ENCODE measurements around the gene MAP3K7CL. TPM values are rescaled to one million over a fixed set of nuclear protein-coding genes. Genes with fewer than 3 reads are reported as not detected.

Gene MAP3K7CL
- total and polyA plus RNA-seq, 2 experiments from 2014 or later, result 0.12 TPM; not detected in 1

DNA sequence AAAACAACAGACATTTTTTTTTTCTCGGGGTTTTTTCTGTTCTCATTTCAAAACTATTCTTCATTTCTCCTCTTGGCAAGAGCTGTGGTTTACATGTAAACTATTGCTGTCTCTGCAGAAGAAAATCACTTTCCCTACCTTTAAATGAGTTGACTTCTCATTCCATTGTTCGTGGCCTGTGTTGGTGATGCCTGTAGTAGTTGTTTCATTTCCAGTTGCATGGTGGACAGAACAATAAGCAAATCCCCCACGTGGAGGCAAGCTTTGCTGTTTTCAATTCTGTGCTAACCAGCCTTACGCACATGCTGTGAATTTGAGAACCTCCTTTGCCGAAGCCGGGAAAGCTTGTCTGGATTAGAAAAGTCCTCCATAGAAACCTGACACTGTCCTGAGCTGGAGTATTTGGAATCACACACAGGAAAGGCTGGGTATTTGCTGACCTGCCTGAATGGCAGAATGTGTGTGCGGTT is 26.2 kb upstream of the MAP3K7CL start:
- no peaks in the 10 kb centered on the region for H3K9me3 ChIP-seq (ENCODE audit: low read depth)
- H3K4me1 ChIP-seq (ENCODE audit: low read depth), result no peaks in the 10 kb centered on the region
- H3K4me3 ChIP-seq, result no peak overlapping the region
- TF ChIP-seq, protein P1, sequence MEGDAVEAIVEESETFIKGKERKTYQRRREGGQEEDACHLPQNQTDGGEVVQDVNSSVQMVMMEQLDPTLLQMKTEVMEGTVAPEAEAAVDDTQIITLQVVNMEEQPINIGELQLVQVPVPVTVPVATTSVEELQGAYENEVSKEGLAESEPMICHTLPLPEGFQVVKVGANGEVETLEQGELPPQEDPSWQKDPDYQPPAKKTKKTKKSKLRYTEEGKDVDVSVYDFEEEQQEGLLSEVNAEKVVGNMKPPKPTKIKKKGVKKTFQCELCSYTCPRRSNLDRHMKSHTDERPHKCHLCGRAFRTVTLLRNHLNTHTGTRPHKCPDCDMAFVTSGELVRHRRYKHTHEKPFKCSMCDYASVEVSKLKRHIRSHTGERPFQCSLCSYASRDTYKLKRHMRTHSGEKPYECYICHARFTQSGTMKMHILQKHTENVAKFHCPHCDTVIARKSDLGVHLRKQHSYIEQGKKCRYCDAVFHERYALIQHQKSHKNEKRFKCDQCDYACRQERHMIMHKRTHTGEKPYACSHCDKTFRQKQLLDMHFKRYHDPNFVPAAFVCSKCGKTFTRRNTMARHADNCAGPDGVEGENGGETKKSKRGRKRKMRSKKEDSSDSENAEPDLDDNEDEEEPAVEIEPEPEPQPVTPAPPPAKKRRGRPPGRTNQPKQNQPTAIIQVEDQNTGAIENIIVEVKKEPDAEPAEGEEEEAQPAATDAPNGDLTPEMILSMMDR (IDR thresholded peaks at IDR 0.05; ENCODE audit: low read depth, low read length), result no peak
- no peak for DNase-seq (ENCODE audit: low read depth in 1 of 2, low spot score in 1 of 2)
- H3K27ac ChIP-seq, result no peak overlapping the region
- H3K36me3 ChIP-seq, result no peaks in the 10 kb centered on the region
- no peaks in the 10 kb centered on the region for H3K27me3 ChIP-seq

DNA sequence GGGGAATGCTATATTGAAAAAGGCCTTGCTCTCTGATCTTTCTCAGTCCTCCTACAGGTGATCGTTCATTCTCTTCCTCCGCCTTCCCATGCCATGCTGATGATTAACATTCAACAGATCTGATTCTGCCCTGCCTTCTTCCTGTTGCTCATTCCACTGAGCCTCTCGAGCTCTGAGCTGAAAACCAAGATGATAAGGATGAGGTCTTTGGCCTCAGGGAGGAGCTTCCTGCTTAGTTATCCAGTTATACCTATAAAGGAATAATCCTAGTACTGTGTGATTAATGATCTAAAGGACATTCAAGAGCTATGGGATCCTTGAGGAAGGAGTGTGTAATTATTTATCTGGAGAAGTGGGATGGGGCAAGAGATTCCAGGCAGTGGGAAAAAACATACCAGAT is 25.2 kb upstream of the MAP3K7CL start:
- peak in 1 of 2 donors; percentile 44 for DNase-seq (ENCODE audit: low read depth in 1 of 2, low spot score in 1 of 2)
- no peak overlapping the region for H3K4me3 ChIP-seq
- TF ChIP-seq, protein P1 (IDR thresholded peaks at IDR 0.05; ENCODE audit: low read depth, low read length), result no peak
- H3K36me3 ChIP-seq, result no peaks in the 10 kb centered on the region
- H3K9me3 ChIP-seq (ENCODE audit: low read depth), result no peaks in the 10 kb centered on the region
- H3K27ac ChIP-seq, result no peak overlapping the region
- no peaks in the 10 kb centered on the region for H3K4me1 ChIP-seq (ENCODE audit: low read depth)
- no peaks in the 10 kb centered on the region for H3K27me3 ChIP-seq

DNA sequence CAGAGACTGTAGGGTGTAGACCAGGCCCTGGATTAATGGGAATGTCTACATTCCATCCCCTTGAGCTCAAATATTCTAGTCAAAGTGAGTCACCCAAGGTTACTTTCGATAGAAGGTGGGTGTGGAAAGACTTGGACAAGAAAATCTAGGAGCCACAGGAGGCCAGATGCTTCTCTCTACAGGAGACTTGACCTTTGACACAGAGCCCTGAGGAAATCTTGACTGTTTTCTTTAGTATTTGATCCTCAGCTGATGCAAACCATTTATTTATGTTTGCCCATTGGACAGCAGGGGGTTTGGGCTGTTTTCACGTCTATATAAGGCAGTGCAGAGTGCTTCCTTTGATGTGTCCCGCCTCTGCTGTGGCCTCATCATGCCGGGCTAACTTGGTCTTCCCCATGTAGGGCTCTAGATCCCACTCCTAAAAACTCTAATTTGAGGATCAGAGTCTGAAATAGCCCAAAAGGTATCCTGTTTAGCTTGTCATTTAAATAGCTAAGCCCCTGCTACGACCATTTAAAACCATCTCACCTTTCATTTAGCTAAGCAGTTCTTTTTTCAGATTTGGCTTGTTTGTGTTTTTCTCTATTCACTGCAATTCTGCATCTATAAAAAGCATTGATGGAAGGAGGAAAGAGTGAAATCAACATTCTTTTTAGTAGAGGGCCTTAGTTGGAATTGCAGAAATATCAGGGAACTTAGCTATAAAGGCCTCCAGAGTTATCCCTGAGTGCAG is 15.5 kb upstream of the MAP3K7CL start:
- Histone ChIP-seq H3K36me3 (no peaks in the 10 kb centered on the region), H3K4me3 (no peak overlapping the region)

DNA sequence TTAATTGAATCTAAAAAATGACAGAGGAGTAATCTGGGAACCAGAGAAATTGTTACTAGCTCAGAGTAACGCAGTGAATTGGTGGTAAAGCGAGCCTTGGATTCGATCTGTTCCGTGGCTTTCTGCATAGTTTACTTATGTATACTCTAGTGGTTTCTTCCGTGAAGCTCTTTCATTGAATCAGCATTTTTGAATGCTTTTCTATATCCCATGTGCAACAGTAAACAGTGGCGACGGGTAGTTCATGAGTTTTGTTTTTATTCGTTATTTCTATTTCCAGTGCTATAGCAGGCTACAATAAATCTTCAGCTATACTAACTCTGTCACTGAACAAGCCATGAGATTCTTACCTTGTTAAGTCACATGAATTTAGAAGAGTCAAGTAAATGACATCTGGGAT is 14.5 kb upstream of the MAP3K7CL start:
- Histone ChIP-seq H3K27me3 (no peaks in the 10 kb centered on the region), H3K27ac (no peak overlapping the region), H3K4me1 (ENCODE audit: low read depth) (no peaks in the 10 kb centered on the region), H3K36me3 (no peaks in the 10 kb centered on the region), H3K4me3 (no peak overlapping the region), H3K9me3 (ENCODE audit: low read depth) (no peaks in the 10 kb centered on the region)
- TF ChIP-seq, protein P1 (IDR thresholded peaks at IDR 0.05; ENCODE audit: low read depth, low read length), result no peak
- DNase-seq (ENCODE audit: low read depth in 1 of 2, low spot score in 1 of 2), result no peak

More for the DNA sequence above, 15.5 kb upstream of the MAP3K7CL start:
- no peak for DNase-seq (ENCODE audit: low read depth in 1 of 2, low spot score in 1 of 2)
- Histone ChIP-seq H3K27me3 (no peaks in the 10 kb centered on the region), H3K9me3 (ENCODE audit: low read depth) (no peaks in the 10 kb centered on the region), H3K4me1 (ENCODE audit: low read depth) (no peaks in the 10 kb centered on the region), H3K27ac (no peak overlapping the region)
- TF ChIP-seq, protein P1 (IDR thresholded peaks at IDR 0.05; ENCODE audit: low read depth, low read length), result no peak

DNA sequence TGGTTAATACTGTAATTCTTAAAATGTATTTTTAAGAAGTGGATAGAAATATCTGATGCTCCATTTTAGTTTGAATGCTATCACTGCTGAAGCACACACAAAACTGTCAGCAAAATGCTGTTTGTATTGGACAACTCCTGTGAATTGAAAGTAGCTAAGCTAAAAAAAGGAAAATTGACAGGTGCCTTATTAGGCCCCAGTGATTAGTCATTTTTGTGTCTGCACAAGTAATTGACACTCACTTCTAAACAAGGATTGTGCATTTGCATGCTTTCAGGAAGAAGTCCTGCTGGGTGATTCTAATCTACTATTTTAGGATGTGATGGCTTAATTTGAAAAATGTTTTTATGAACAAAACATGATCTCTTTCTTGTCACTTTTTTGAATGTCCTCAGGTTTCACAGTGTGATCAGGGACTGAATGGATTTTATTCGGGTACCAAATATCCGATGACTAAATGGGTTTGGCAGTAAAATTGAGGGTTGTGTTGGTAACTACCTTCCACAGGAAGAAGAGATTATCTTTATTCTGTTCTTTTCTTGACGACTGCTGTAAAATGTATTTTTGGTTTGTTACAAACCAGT is 13.0 kb upstream of the MAP3K7CL start:
- Histone ChIP-seq H3K4me1 (ENCODE audit: low read depth) (no peaks in the 10 kb centered on the region), H3K36me3 (no peaks in the 10 kb centered on the region), H3K27ac (no peak overlapping the region), H3K27me3 (no peaks in the 10 kb centered on the region), H3K4me3 (no peak overlapping the region), H3K9me3 (ENCODE audit: low read depth) (no peaks in the 10 kb centered on the region)
- DNase-seq (ENCODE audit: low read depth in 1 of 2, low spot score in 1 of 2), result no peak
- TF ChIP-seq, protein P1 (IDR thresholded peaks at IDR 0.05; ENCODE audit: low read depth, low read length), result no peak
